HEK293 (cell line): ENCODE data around the gene SIRPB2.

ENCODE experiments used
- CTCF ChIA-PET: fragments of 350-600 bp; formaldehyde crosslinking; extraction: SDS; loops from one replicate; lab custom pipeline; 2021; ENCODE audit warnings: antibody characterized with exemption; lab: Yijun Ruan, JAX
- POLR2A ChIA-PET: fragments of 300-600 bp; formaldehyde crosslinking; extraction: SDS; loops from one replicate; lab custom pipeline; 2020; ENCODE audit warnings: antibody characterized with exemption, inconsistent platforms; lab: Yijun Ruan, JAX
- H3K27ac ChIP-seq: fragments of 200-500 bp; sonication (Bioruptor generic); 2 replicates; pipeline ENCODE4 v1.5.1; 2014; ENCODE audit warnings: low read depth, low read length, control low read depth, inconsistent platforms; ENCODE audit errors: extremely low read depth
- H3K36me3 ChIP-seq, 2 experiments: fragments of 200-500 bp in 1 of 2; sonication (Bioruptor generic) in 1 of 2; 1 replicate in 1 of 2; 2 replicates in 1 of 2; pipeline ENCODE4 v1.5.1; 2014 to 2017; ENCODE audit warnings: inconsistent platforms in 2 of 2, low read length in 2 of 2; ENCODE audit not compliant: control insufficient read depth in 2 of 2, insufficient read depth in 1 of 2
- H3K4me1 ChIP-seq: fragments of 200-500 bp; sonication (Bioruptor generic); 2 replicates; pipeline ENCODE4 v1.5.1; 2014; ENCODE audit warnings: mild to moderate bottlenecking, low read length, inconsistent platforms; ENCODE audit not compliant: control insufficient read depth, insufficient read depth
- H3K4me3 ChIP-seq: 2 replicates; pipeline ENCODE4 v1.5.1; 2011; ENCODE audit warnings: low read depth, mild to moderate bottlenecking, control low read depth, low read length, moderate library complexity
- H3K9me3 ChIP-seq: fragments of 200-500 bp; sonication (Bioruptor generic); 2 replicates; pipeline ENCODE4 v1.5.1; 2014; ENCODE audit warnings: low read depth, low read length, inconsistent platforms; ENCODE audit not compliant: control insufficient read depth, insufficient read depth
- GLI2 ChIP-seq: fragments of 450-650 bp; formaldehyde crosslinking; IDR thresholded peaks from 2 replicates; pipeline ENCODE4; 2017; ENCODE audit warnings: missing biosample characterization, missing genetic modification characterization, low read depth, borderline replicate concordance
- GLI4 ChIP-seq: fragments of 450-650 bp; formaldehyde crosslinking; IDR thresholded peaks from 2 replicates; pipeline ENCODE4 v1.5.1; 2016; ENCODE audit warnings: missing biosample characterization, missing genetic modification characterization
- HOXA7 ChIP-seq: sonication (generic); formaldehyde crosslinking; IDR thresholded peaks from 2 replicates; pipeline ENCODE4 v1.8.1; 2022; ENCODE audit warnings: missing genetic modification reagents, borderline replicate concordance
- KLF17 ChIP-seq: fragments of 450-650 bp; formaldehyde crosslinking; IDR thresholded peaks from 2 replicates; pipeline ENCODE4 v1.5.1; 2016; ENCODE audit warnings: missing biosample characterization, missing genetic modification characterization
- WT1 ChIP-seq: fragments of 450-650 bp; formaldehyde crosslinking; IDR thresholded peaks from 2 replicates; pipeline ENCODE4 v1.5.1; 2016; ENCODE audit warnings: missing biosample characterization, missing genetic modification characterization
- ZBTB1 ChIP-seq: fragments of 450-650 bp; formaldehyde crosslinking; IDR thresholded peaks from 2 replicates; pipeline ENCODE4 v1.5.1; 2016; ENCODE audit warnings: missing biosample characterization, missing genetic modification characterization
- ZBTB21 ChIP-seq: fragments of 450-650 bp; formaldehyde crosslinking; IDR thresholded peaks from 2 replicates; pipeline ENCODE4 v1.5.1; 2017; ENCODE audit warnings: missing biosample characterization, missing genetic modification characterization
- ZFP3 ChIP-seq: fragments of 450-650 bp; formaldehyde crosslinking; IDR thresholded peaks from 2 replicates; pipeline ENCODE4 v1.5.1; 2016; ENCODE audit warnings: low read depth, missing biosample characterization, missing genetic modification characterization
- ZIC2 ChIP-seq: fragments of 450-650 bp; formaldehyde crosslinking; IDR thresholded peaks from 2 replicates; pipeline ENCODE4 v1.5.1; 2016; ENCODE audit warnings: missing biosample characterization, missing genetic modification characterization
- ZNF2 ChIP-seq: fragments of 450-650 bp; formaldehyde crosslinking; IDR thresholded peaks from 2 replicates; pipeline ENCODE4 v1.5.1; 2016; ENCODE audit warnings: missing biosample characterization, missing genetic modification characterization
- ZNF214 ChIP-seq: fragments of 450-650 bp; formaldehyde crosslinking; IDR thresholded peaks from 2 replicates; pipeline ENCODE4 v1.5.1; 2017; ENCODE audit warnings: missing biosample characterization, mild to moderate bottlenecking, missing genetic modification characterization, borderline replicate concordance
- ZNF280C ChIP-seq: fragments of 450-650 bp; formaldehyde crosslinking; IDR thresholded peaks from 2 replicates; pipeline ENCODE4 v1.5.1; 2016; ENCODE audit warnings: missing biosample characterization, missing genetic modification characterization
- ZNF341 ChIP-seq: fragments of 450-650 bp; formaldehyde crosslinking; IDR thresholded peaks from 2 replicates; pipeline ENCODE4; 2016; ENCODE audit warnings: low read depth, missing biosample characterization, missing genetic modification characterization
- ZNF501 ChIP-seq: fragments of 450-650 bp; formaldehyde crosslinking; IDR thresholded peaks from 2 replicates; pipeline ENCODE4 v1.5.1; 2016; ENCODE audit warnings: missing biosample characterization, missing genetic modification characterization
- ZNF571 ChIP-seq: fragments of 450-650 bp; formaldehyde crosslinking; IDR thresholded peaks from 2 replicates; pipeline ENCODE4 v1.5.0; 2017; ENCODE audit warnings: missing biosample characterization, missing genetic modification characterization
- ZNF585B ChIP-seq: fragments of 450-650 bp; formaldehyde crosslinking; IDR thresholded peaks from 2 replicates; pipeline ENCODE4 v1.5.1; 2016; ENCODE audit warnings: missing biosample characterization, missing genetic modification characterization
- ZNF658 ChIP-seq: fragments of 450-650 bp; formaldehyde crosslinking; IDR thresholded peaks from 2 replicates; pipeline ENCODE4; 2016; ENCODE audit warnings: missing biosample characterization, missing genetic modification characterization
- ZNF677 ChIP-seq: fragments of 450-650 bp; IDR thresholded peaks from 2 replicates; pipeline ENCODE4 v1.5.0; 2018; ENCODE audit warnings: missing biosample characterization, mild to moderate bottlenecking, missing genetic modification characterization, moderate library complexity
- ZNF692 ChIP-seq: fragments of 450-650 bp; formaldehyde crosslinking; IDR thresholded peaks from 2 replicates; pipeline ENCODE4 v1.5.1; 2016; ENCODE audit warnings: missing biosample characterization, missing genetic modification characterization
- ZSCAN5A ChIP-seq: fragments of 450-650 bp; formaldehyde crosslinking; IDR thresholded peaks from 2 replicates; pipeline ENCODE4 v1.5.1; 2016; ENCODE audit warnings: missing biosample characterization, missing genetic modification characterization

The SIRPB2 gene

GRCh38 chr20:1478566-1478965 lies 12.7 kb downstream of the SIRPB2 start:
- no peaks in the 10 kb centered on the region for H3K36me3 ChIP-seq
- no peak for TF ChIP-seq GLI4 (tag by site-specific recombination)
- no peak for TF ChIP-seq ZNF692 (tag by site-specific recombination)
- no peak for TF ChIP-seq ZNF658 (tag by site-specific recombination)
- no peak for TF ChIP-seq GLI2 (tag by site-specific recombination)
- no peak for TF ChIP-seq ZIC2
- TF ChIP-seq ZNF501 (tag by site-specific recombination) = no peak
- TF ChIP-seq ZNF585B (tag by site-specific recombination) = no peak
- no peak for TF ChIP-seq ZNF571 (tag by site-specific recombination)
- TF ChIP-seq HOXA7 (CRISPR knock-in tag) = no peak
- no peak for TF ChIP-seq ZNF214 (tag by site-specific recombination)
- no peak for TF ChIP-seq ZBTB1
- no peak for TF ChIP-seq ZSCAN5A (tag by site-specific recombination)
- TF ChIP-seq ZNF2 (tag by site-specific recombination) = no peak
- no peak for TF ChIP-seq ZNF341
- no peak for TF ChIP-seq ZNF280C (tag by site-specific recombination)
- no peak for TF ChIP-seq ZNF677 (tag by site-specific recombination)
- no peak for TF ChIP-seq KLF17 (tag by site-specific recombination)
- CTCF ChIA-PET = interaction anchor here (1.2 kb wide), 1 partner anchor 12 kb away, joined by 3 read pairs; the partner anchor contains the start of gene NSFL1C
- POLR2A ChIA-PET = no interaction called here
- H3K4me3 ChIP-seq = no peak overlapping the region
- H3K4me1 ChIP-seq = no peaks in the 10 kb centered on the region
- H3K9me3 ChIP-seq = no peaks in the 10 kb centered on the region
- no peak overlapping the region for H3K27ac ChIP-seq

- Histone ChIP-seq H3K9me3 (no peaks in the 10 kb centered on the region), H3K4me1 (no peaks in the 10 kb centered on the region), H3K36me3 (no peaks in the 10 kb centered on the region), H3K27ac (no peak overlapping the region), H3K4me3 (no peak overlapping the region)
- ChIA-PET POLR2A (no interaction called here), CTCF (interaction anchor here (1.2 kb wide), 1 partner anchor 12 kb away, joined by 3 read pairs; the partner anchor contains the start of gene NSFL1C)
- TF ChIP-seq ZBTB21 (tag by site-specific recombination) (no peak), WT1 (tag by site-specific recombination) (no peak), ZFP3 (peak; percentile 67; the same call in 1 of the 2 replicates)
These were observed 13.2 kb downstream of the SIRPB2 start for GRCh38 chr20:1477896-1478490.
